GM18526 (cell line): ENCODE data around the gene MFNG.

Experiments
- POLR2A ChIP-seq: IDR thresholded peaks from 3 replicates; pipeline ENCODE4 v1.6.1; 2011; ENCODE audit not compliant: insufficient read length; ENCODE audit errors: extremely low read depth

Gene MFNG

GRCh38 chr22:37474447-37475090 is 11.6 kb downstream of the MFNG start:
- TF ChIP-seq POLR2A = no peak

GRCh38 chr22:37473437-37473946 is 12.7 kb downstream of the MFNG start:
- TF ChIP-seq POLR2A = no peak

GRCh38 chr22:37472418-37473006 is 13.7 kb downstream of the MFNG start:
- no peak for TF ChIP-seq POLR2A

DNA sequence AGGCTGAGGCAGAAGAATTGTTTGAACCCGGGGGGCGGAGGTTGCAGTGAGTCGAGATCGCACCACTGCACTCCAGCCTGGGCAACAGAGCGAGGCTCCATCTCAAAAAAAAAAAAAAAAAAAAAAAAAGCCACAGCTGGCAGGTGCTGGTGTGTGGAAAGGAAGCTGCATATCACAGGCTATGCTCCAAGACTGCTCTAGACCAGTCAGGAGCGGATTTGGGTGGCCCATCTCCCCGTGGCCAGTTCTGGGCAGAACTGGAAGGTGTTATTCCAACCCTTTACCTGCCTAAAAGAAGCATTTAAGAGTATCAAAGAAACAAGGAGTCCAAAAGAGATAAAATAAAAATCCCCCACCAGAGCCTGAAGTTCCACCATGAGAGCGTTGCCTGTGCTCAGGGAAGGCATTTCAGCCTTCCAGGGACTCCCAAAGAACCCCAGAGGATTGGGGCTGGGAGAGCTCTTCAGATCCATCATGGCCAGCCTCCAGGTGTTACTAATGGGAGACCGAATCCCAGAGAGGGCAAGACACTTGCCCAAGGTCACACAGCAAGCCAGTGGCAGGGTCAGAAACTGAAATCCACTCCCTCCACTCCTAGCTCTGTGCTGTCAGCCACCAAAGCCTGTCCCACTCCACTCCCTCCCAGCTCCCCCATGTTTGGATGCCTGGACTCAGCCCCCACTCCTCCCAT is 14.3 kb downstream of the MFNG start:
- TF ChIP-seq POLR2A = no peak

- TF ChIP-seq POLR2A = no peak
Observed at GRCh38 chr22:37470087-37470445, 16.1 kb downstream of the MFNG start.

DNA sequence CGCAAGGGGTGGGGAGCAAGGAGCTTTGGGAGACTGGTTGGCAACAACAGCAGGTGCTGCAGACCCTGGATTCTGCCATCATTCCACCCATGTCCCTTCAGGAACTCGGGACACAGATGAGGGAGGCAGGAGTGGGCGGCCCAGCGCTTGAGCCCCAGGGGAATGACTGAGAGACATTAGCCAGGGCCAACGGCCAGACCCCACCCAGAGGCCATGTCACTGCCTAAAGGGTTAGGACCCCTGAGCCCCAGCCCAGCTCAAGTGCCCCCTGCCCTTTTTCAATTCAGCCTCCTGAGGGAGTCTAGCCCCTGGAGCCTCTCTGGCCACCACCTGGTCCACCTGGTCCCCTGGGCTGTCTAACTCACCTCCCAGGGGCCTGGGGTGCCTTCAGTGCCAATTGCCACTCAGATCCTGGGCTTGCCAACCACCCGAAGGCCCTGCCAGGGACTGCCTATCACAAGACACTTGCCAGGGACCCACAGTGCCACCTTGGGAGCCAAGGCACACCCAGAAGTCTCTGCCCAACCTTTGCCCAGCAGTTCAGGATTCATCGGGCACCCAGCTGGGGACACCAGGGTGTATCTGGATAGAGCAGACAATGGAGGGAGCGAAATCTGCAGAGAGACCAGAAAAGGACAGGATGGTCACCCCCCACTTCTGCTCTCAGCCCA is 16.6 kb downstream of the MFNG start:
- TF ChIP-seq POLR2A = no peak

DNA sequence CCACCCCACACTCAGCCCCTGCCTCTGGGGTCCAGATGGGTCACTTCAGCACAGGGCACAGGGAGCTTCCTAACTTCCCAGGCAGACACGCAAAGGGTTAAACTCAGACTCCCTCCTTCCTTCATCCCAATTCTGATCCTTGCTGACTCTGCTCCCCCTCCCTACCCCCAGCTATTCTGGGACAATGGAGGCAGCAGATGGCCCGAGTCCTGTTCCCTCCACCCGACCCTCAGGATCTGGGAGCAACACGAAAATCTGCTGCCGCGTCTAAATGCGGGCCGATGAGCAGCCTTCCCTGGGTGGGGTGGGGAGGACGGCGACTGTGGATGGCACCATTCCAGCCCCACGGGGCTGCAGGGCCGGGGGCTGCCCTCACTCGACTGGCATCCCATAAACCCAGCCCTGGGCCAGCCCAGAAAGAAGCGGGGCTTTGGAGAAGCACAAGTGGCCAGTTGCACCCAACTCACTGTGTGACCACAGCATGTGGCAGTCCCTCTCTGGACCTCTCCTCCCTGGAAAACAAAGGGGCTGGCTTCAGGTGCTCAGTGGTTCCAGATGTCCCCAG is 18.7 kb downstream of the MFNG start:
- TF ChIP-seq POLR2A = no peak

GRCh38 chr22:37464181-37464580 is 22.0 kb downstream of the MFNG start:
- no peak for TF ChIP-seq POLR2A

- no peak for TF ChIP-seq POLR2A
Observed at GRCh38 chr22:37462983-37463382, 23.2 kb downstream of the MFNG start.

GRCh38 chr22:37462436-37462835 is 23.7 kb downstream of the MFNG start:
- no peak for TF ChIP-seq POLR2A

DNA sequence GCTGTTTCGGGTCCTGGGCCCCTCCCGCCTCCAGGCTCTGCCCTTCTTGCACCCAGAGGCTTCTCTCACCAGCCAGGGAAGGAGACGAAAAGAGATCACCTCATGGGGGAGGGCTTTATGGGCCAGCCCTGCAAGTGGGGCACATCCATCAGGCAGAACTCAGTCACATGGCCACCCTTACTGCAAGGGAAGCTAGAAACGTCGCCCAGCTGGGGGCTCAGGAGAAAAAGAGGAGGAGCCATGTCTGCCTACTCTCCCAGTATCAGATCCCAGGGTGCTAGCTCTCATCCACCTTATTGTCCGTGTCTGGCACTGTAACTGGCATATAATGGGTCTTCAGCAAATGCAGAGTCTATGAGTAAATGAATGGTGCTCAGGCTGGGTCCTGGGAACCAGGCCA is 24.2 kb downstream of the MFNG start:
- no peak for TF ChIP-seq POLR2A

DNA sequence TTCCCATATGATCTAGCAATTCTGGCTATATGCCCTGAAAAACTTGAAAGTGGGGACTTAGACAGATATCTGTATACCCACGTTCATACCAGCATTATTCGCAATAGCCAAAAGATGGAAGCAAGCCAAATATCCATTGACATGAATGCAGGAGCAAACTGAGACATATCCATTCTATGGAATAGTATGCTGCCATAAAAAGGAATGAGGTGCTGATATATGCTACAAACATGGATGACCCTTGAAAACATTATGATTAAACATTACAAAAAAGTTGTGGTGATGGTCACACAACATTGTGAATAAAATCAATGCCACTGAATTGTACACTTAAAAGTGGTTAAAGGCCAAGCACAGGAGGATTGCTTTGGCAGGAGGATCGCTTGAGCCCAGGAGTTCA is 25.5 kb downstream of the MFNG start:
- TF ChIP-seq POLR2A = no peak

DNA sequence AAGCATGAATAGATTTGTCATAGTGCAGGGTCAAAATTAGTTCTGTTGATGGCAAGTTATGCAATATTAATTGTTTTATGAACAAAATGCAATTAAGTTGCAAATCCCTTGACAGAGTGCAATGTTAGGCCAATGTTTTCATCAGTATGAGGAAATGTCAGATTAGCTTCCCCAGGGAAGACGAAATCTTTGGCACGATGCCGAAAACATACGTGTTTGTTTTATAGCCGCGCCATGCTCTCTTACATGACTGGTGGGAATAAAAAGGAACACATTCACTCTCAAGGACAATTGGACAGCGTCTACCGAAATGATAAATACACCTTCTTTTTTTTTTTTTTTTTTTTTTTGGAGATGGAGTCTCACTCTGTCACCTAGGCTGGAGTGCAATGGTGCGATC is 27.0 kb downstream of the MFNG start:
- TF ChIP-seq POLR2A = no peak

DNA sequence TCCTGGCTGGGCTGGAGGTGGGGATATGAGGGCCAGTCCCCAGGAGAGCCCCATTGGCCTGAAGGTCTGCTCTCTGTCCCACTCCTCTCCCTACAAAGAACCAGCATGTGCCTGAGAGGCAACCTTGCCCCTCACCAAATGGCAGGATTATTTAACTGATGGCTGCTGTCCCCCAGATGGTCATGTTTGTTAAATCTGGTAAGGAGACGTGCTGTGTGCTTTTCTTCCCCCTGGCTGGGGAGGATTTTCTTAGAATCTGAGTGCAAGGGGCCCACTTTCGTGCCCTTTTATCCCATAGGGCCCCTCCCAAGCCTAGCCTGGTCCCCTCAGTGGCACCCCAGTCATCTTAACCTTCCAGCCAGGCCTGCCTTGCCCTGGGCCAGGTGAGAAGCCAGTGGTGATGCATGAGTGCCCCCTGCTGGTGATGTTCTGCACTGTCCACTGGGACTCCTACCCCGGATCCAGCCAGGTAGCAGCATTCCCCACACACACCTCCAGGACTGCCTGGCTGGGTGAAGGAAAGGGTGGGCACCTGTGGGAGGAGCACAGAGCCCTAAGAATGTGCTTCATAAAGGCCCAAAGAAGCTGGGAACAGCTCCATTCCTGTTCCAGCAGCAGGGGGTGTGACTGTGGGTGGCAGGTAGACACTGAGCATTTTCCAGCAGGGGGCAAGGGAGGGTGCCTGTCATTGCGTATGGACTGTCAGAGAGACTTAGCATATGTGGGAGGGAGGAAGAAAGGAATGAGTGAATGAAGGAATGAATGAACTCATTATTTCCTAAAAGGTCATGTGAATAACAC is 28.9 kb downstream of the MFNG start:
- TF ChIP-seq POLR2A = no peak

DNA sequence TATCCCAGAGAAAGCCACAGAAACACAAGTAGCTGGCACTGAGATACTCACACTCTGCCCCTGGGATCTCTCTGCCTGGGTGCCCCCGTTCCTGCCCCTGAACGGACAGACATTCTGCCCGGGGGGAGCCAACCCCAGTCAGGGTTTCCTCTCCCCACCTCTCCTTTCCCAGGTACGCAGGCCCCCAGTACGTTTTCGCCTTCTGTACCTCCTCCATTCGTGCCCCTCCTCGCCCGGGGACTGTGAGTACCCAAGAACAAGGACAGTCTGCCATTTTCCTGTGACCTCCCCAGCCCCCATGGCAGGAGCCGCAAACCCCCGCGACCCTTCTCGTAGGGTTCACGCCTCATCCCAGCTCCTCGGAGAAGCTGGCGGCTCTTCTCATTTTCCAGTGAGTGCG is 29.8 kb downstream of the MFNG start:
- no peak for TF ChIP-seq POLR2A
